Measurements from ENCODE around the gene CTCF.

DNA sequence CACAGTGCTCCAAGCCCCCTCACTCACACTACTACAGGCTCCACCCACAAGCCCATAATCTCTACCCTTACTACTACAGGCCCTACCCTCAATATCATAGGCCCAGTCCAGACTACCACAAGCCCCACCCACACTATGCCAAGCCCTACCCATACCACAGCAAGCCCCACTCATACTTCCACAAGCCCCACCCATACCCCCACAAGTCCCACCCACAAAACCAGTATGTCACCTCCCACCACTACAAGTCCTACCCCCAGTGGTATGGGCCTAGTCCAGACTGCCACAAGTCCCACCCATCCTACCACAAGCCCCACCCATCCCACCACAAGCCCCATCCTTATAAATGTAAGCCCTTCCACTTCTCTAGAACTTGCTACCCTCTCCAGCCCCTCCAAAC lies 19.9 kb upstream of the CTCF start:
- no peak for TF ChIP-seq CTCF (IDR thresholded peaks at IDR 0.05)
- TF ChIP-seq POLR2A (IDR thresholded peaks at IDR 0.05): no peak
- TF ChIP-seq POLR2AphosphoS5 (IDR thresholded peaks at IDR 0.05; ENCODE audit: insufficient read depth in 1 of 2, low read depth in 1 of 2): no peak
